ENCODE measurements around the gene CERS6. TPM values are rescaled to one million over a fixed set of nuclear protein-coding genes. Genes with fewer than 3 reads are reported as not detected.

Gene CERS6
- polyA plus RNA-seq, 3 donors: 7.6 to 17.7 (median 15.6) TPM

- WGBS (ENCODE audit: insufficient coverage): no CpG with 5 or more reads among the region's 1 CpG
These were observed 137.6 kb downstream of the CERS6 start for GRCh38 chr2:168593713-168594112.

GRCh38 chr2:168594778-168595177 is 138.7 kb downstream of the CERS6 start:
- Mint-ChIP-seq H3K9me3 (peaks cover 0 to 2% (median 0%) of the 10 kb centered on the region in 7 donors), H3K4me3 (no peak overlapping the region), H3K27ac (peak overlapping the region in 2 of 7 donors; percentile 1 to 44), H3K36me3 (peaks cover 2 to 10% of the 10 kb centered on the region in 2 donors), H3K4me1 (peaks cover 14% of the 10 kb centered on the region), H3K27me3 (ENCODE audit: low read depth in 3 of 3) (peaks cover 0 to 2% (median 0%) of the 10 kb centered on the region in 3 donors)
- TF ChIP-seq CTCF (IDR thresholded peaks at IDR 0.05): no peak
- Histone ChIP-seq H2AFZ (ENCODE audit: insufficient read depth, low read depth, low read length, poor library complexity, severe bottlenecking) (no peak overlapping the region), H3K4me1 (ENCODE audit: control insufficient read depth in 1 of 2, insufficient read depth in 2 of 2, low read length in 2 of 2) (no peaks in the 10 kb centered on the region), H3K4me3 (replicated peaks in 1 of 3; ENCODE audit: low read depth in 2 of 3, low read length in 3 of 3) (no peak overlapping the region), H3K79me2 (ENCODE audit: insufficient read depth, low read length) (peaks cover 70% of the 10 kb centered on the region), H4K20me1 (ENCODE audit: insufficient read depth, low read length) (peaks cover 53% of the 10 kb centered on the region), H3K9ac (ENCODE audit: insufficient read depth, low read length, poor library complexity, severe bottlenecking) (no peak overlapping the region), H3K9me3 (replicated peaks in 1 of 2; ENCODE audit: control insufficient read depth in 1 of 2, insufficient read depth in 1 of 2, low read length in 2 of 2) (no peaks in the 10 kb centered on the region), H3K4me2 (replicated peaks; ENCODE audit: extremely low read depth, low read length, poor library complexity, severe bottlenecking) (no peak overlapping the region), H3K27ac (ENCODE audit: low read depth in 1 of 2, low read length in 2 of 2) (no peak overlapping the region), H3K36me3 (replicated peaks in 1 of 2; ENCODE audit: control insufficient read depth in 1 of 2, insufficient read depth in 2 of 2, low read length in 2 of 2) (no peaks in the 10 kb centered on the region), H3K27me3 (ENCODE audit: control insufficient read depth in 2 of 2, insufficient read depth in 2 of 2, low read length in 2 of 2) (no peaks in the 10 kb centered on the region)
- DNase-seq: no peak
- intact Hi-C loops (cut with micrococcal nuclease): no loop called here
- no CpG with 5 or more reads among the region's 1 CpG for WGBS (ENCODE audit: insufficient coverage)

More at GRCh38 chr2:168593713-168594112, 137.6 kb downstream of the CERS6 start:
- H2AFZ ChIP-seq (ENCODE audit: insufficient read depth, low read depth, low read length, poor library complexity, severe bottlenecking): no peak overlapping the region
- intact Hi-C loops (cut with micrococcal nuclease): no loop called here
- DNase-seq: no peak
- no peaks in the 10 kb centered on the region for H3K4me1 ChIP-seq (ENCODE audit: control insufficient read depth in 1 of 2, insufficient read depth in 2 of 2, low read length in 2 of 2)
- peaks cover 51% of the 10 kb centered on the region for H4K20me1 ChIP-seq (ENCODE audit: insufficient read depth, low read length)
- no peaks in the 10 kb centered on the region for H3K9me3 ChIP-seq (replicated peaks in 1 of 2; ENCODE audit: control insufficient read depth in 1 of 2, insufficient read depth in 1 of 2, low read length in 2 of 2)
- no peak overlapping the region for H3K27ac ChIP-seq (ENCODE audit: low read depth in 1 of 2, low read length in 2 of 2)
- TF ChIP-seq CTCF (IDR thresholded peaks at IDR 0.05): no peak
- Mint-ChIP-seq H3K27ac (no peak overlapping the region), H3K4me1 (peaks cover 14% of the 10 kb centered on the region), H3K27me3 (ENCODE audit: low read depth in 3 of 3) (peaks cover 0 to 2% (median 0%) of the 10 kb centered on the region in 3 donors), H3K36me3 (peaks cover 2 to 10% of the 10 kb centered on the region in 2 donors), H3K9me3 (peaks cover 0 to 2% (median 0%) of the 10 kb centered on the region in 7 donors), H3K4me3 (no peak overlapping the region)
- H3K79me2 ChIP-seq (ENCODE audit: insufficient read depth, low read length): peaks cover 74% of the 10 kb centered on the region
- H3K4me3 ChIP-seq (replicated peaks in 1 of 3; ENCODE audit: low read depth in 2 of 3, low read length in 3 of 3): no peak overlapping the region
- H3K36me3 ChIP-seq (replicated peaks in 1 of 2; ENCODE audit: control insufficient read depth in 1 of 2, insufficient read depth in 2 of 2, low read length in 2 of 2): no peaks in the 10 kb centered on the region
- H3K4me2 ChIP-seq (replicated peaks; ENCODE audit: extremely low read depth, low read length, poor library complexity, severe bottlenecking): no peak overlapping the region
- H3K27me3 ChIP-seq (ENCODE audit: control insufficient read depth in 2 of 2, insufficient read depth in 2 of 2, low read length in 2 of 2): no peaks in the 10 kb centered on the region
- no peak overlapping the region for H3K9ac ChIP-seq (ENCODE audit: insufficient read depth, low read length, poor library complexity, severe bottlenecking)
